Measurements from ENCODE around the gene UNK.

GRCh38 chr17:75823257-75824041, 38.8 kb downstream of the UNK start:
- no peak for TF ChIP-seq CTCF (IDR thresholded peaks at IDR 0.05)
- no peak for TF ChIP-seq POLR2A (IDR thresholded peaks at IDR 0.05)
